Retinal pigment epithelial cell (primary cell): ENCODE data around the gene HOXD3.

Source experiments
- DNase-seq: peaks from one replicate; pipeline ENCODE4 v3.0.0-alpha.2; 2010; ENCODE audit warnings: low read depth
- H3K4me3 ChIP-seq: 2 replicates; pipeline ENCODE4 v1.5.1; 2011; ENCODE audit warnings: mild to moderate bottlenecking, low read length, control low read depth, moderate library complexity
- CTCF ChIP-seq: conservative IDR thresholded peaks from 2 replicates; pipeline ENCODE4 v1.5.1; 2011; ENCODE audit warnings: low read depth, low read length, control low read depth, inconsistent platforms

HOXD3 gene

GRCh38 chr2:176127774-176128072, 29.4 kb upstream of the HOXD3 start:
- no peak overlapping the region for H3K4me3 ChIP-seq
- no peak for TF ChIP-seq CTCF
- no peak for DNase-seq

GRCh38 chr2:176128172-176128981, 28.7 kb upstream of the HOXD3 start:
- no peak for TF ChIP-seq CTCF
- no peak overlapping the region for H3K4me3 ChIP-seq
- DNase-seq: no peak

- no peak within 1 kb of the TSS for H3K4me3 ChIP-seq
- TF ChIP-seq CTCF: no peak
- no peak for DNase-seq
Measured at GRCh38 chr2:176128982-176129796, 27.9 kb upstream of the HOXD3 start, which contains the start of gene HOXD8. TSS of gene HOXD8 (plus strand) at chr2:176129705. CDS start at chr2:176130367, 662 bp downstream.

- H3K4me3 ChIP-seq: no peak overlapping the region
- no peak for DNase-seq
- no peak for TF ChIP-seq CTCF
Measured at GRCh38 chr2:176129813-176130146, 27.3 kb upstream of the HOXD3 start.

- DNase-seq: no peak
- no peak for TF ChIP-seq CTCF
- H3K4me3 ChIP-seq: no peak overlapping the region
Measured at GRCh38 chr2:176130147-176130956, 26.8 kb upstream of the HOXD3 start.

- no peak for DNase-seq
- no peak for TF ChIP-seq CTCF
- H3K4me3 ChIP-seq: no peak overlapping the region
Measured at GRCh38 chr2:176130957-176131847, 25.9 kb upstream of the HOXD3 start.
